ENCODE results near the gene RPAP3. TPM values are rescaled to one million over a fixed set of nuclear protein-coding genes. Genes with fewer than 3 reads are reported as not detected.
A peak's percentile ranks its signal among the peaks of the same experiment; 100 is the strongest.

The RPAP3 gene
- total RNA-seq, 1 experiment from 2014 or later = 48.9 TPM

GRCh38 chr12:47742253-47742825 is 36.5 kb upstream of the RPAP3 start:
- no peak overlapping the region for H3K4me3 Mint-ChIP-seq
- peaks cover 7% of the 10 kb centered on the region for H3K27me3 Mint-ChIP-seq (ENCODE audit: low read depth)
- H2BK12ac ChIP-seq (ENCODE audit: insufficient read length, low read depth, low read length) = no peak overlapping the region
- H3K36me3 Mint-ChIP-seq (ENCODE audit: insufficient read depth in 1 of 3, low read depth in 3 of 3) = peaks cover 0 to 2% (median 0%) of the 10 kb centered on the region in 3 experiments; a peak in 2 of 7 replicates
- H3K18ac ChIP-seq (ENCODE audit: insufficient read length, low read depth, low read length) = no peak overlapping the region
- H4K8ac ChIP-seq (replicated peaks; ENCODE audit: insufficient read length, low read depth, low read length) = no peak overlapping the region
- no peaks in the 10 kb centered on the region for H3K79me1 ChIP-seq (ENCODE audit: insufficient read depth, low read depth, low read length, poor library complexity, severe bottlenecking)
- H3K4me1 ChIP-seq (ENCODE audit: insufficient read depth, low read length) = peaks cover 3% of the 10 kb centered on the region; the same call in 1 of the 2 replicates
- H2BK15ac ChIP-seq (ENCODE audit: low read depth, low read length) = no peak overlapping the region
- no peak overlapping the region for H3T11ph ChIP-seq (ENCODE audit: low read length)
- no peaks in the 10 kb centered on the region for H3K27me3 ChIP-seq (ENCODE audit: insufficient read depth, low read length)
- no peaks in the 10 kb centered on the region for H3K9me3 Mint-ChIP-seq
- no peaks in the 10 kb centered on the region for H4K20me1 ChIP-seq (ENCODE audit: control insufficient read depth, insufficient read depth, insufficient read length)
- no peak overlapping the region for H2BK20ac ChIP-seq (ENCODE audit: low read depth, low read length, poor library complexity, severe bottlenecking)
- no peaks in the 10 kb centered on the region for H3K9me3 ChIP-seq (ENCODE audit: control insufficient read depth, low read depth, low read length)
- H2BK120ac ChIP-seq (ENCODE audit: low read depth, low read length, poor library complexity, severe bottlenecking) = no peak overlapping the region
- H3K56ac ChIP-seq (ENCODE audit: insufficient read length, low read depth, low read length) = no peak overlapping the region
- H3K9ac ChIP-seq (ENCODE audit: extremely low read depth, insufficient read length, low read length) = no peak overlapping the region
- H3K4ac ChIP-seq (ENCODE audit: low read depth, low read length) = no peak overlapping the region
- no peaks in the 10 kb centered on the region for H3K79me2 ChIP-seq (ENCODE audit: insufficient read depth, low read length)
- no peak overlapping the region for H3K27ac ChIP-seq (ENCODE audit: insufficient read length, low read depth, low read length)
- peak; percentile 98 for TF ChIP-seq CTCF (conservative IDR thresholded peaks at IDR 0.05)
- no peak overlapping the region for H2AK5ac ChIP-seq (ENCODE audit: insufficient read length, low read length)
- H3K23ac ChIP-seq (ENCODE audit: insufficient read length, low read depth, low read length) = no peak overlapping the region
- H4K91ac ChIP-seq (ENCODE audit: insufficient read length, low read depth, low read length) = no peak overlapping the region
- H2BK5ac ChIP-seq (ENCODE audit: insufficient read length, low read length) = no peak overlapping the region
- no peaks in the 10 kb centered on the region for H3K23me2 ChIP-seq (ENCODE audit: insufficient read length, low read depth, low read length, poor library complexity, severe bottlenecking)
- H2AFZ ChIP-seq (ENCODE audit: low read length) = no peak overlapping the region
- H3K14ac ChIP-seq (ENCODE audit: insufficient read depth, low read length) = no peak overlapping the region
- no peak overlapping the region for H3K27ac Mint-ChIP-seq
- peaks cover 26 to 37% of the 10 kb centered on the region in 2 experiments for H3K4me1 Mint-ChIP-seq
- no peak overlapping the region for H4K5ac ChIP-seq (ENCODE audit: insufficient read length, low read depth, low read length)
- peak; percentile 82 for DNase-seq
- WGBS (ENCODE audit: extremely low coverage, insufficient read length, low lambda C conversion rate) = no CpG with 5 or more reads among the region's 7 CpGs
- no peak overlapping the region for H3K4me2 ChIP-seq (ENCODE audit: insufficient read depth, insufficient read length, low read length)

All from H9 (cell line).